Panc1 (cell line): Measurements from ENCODE around the gene PUDP. TPM values are rescaled to one million over a fixed set of nuclear protein-coding genes. Genes with fewer than 3 reads are reported as not detected.

ENCODE experiments used
- ATAC-seq: fragments of 200-7000 bp; cut with Tn5 transposase; 2 replicates; pipeline ENCODE4 v1.9.1; 2020; ENCODE audit warnings: mild to moderate bottlenecking, moderate library complexity
- Bru-seq: library from RNA; stranded (reverse); fragments of 400-500 nt; gene quantifications from one replicate; lab custom pipeline; 2021; lab: Mats Ljungman, UMichigan
- BruChase-seq, 2 experiments: library from RNA; stranded (reverse); fragments of 400-500 nt; gene quantifications; one replicate each; lab custom pipeline; 2021; lab: Mats Ljungman, UMichigan
- BruUV-seq: library from RNA; stranded (reverse); fragments of 400-500 nt; replicated peaks from 2 replicates; lab custom pipeline; 2021; lab: Mats Ljungman, UMichigan
- CTCF ChIA-PET: fragments of 300-600 bp; sonication (Branson Sonifier 250); formaldehyde crosslinking; loops from one replicate; lab custom pipeline; 2022; ENCODE audit warnings: antibody characterized with exemption; lab: Charles Lee
- POLR2A ChIA-PET: fragments of 300-600 bp; sonication (Branson Sonifier 250); formaldehyde crosslinking; loops from one replicate; lab custom pipeline; 2022; ENCODE audit warnings: antibody characterized with exemption; lab: Charles Lee
- DNase-seq: peaks from one replicate; pipeline ENCODE4 v3.0.0-alpha.2; 2010; ENCODE audit warnings: low read depth, low spot score
- H3K27ac ChIP-seq: 2 replicates; pipeline ENCODE4 v1.5.1; 2011; ENCODE audit warnings: mild to moderate bottlenecking, low read length, inconsistent platforms
- H3K27me3 ChIP-seq: fragments of 200-500 bp; sonication (Bioruptor generic); 2 replicates; pipeline ENCODE4 v1.6.0; 2014; ENCODE audit warnings: low read length, inconsistent platforms; ENCODE audit not compliant: control insufficient read depth, insufficient read depth
- H3K36me3 ChIP-seq: fragments of 200-500 bp; sonication (Bioruptor generic); 2 replicates; pipeline ENCODE4 v1.5.1; 2014; ENCODE audit warnings: inconsistent platforms, mild to moderate bottlenecking, low read length, moderate library complexity; ENCODE audit not compliant: control insufficient read depth, insufficient read depth
- H3K4me1 ChIP-seq: 2 replicates; pipeline ENCODE4 v1.5.1; 2011; ENCODE audit warnings: inconsistent platforms, mild to moderate bottlenecking, low read length, moderate library complexity; ENCODE audit not compliant: control insufficient read depth, insufficient read depth
- H3K4me3 ChIP-seq, 2 experiments: 2 replicates each; pipeline ENCODE4 v1.5.1; 2011 to 2012; ENCODE audit warnings: low read depth in 2 of 2, low read length in 2 of 2, mild to moderate bottlenecking in 2 of 2, inconsistent platforms in 1 of 2, moderate library complexity in 1 of 2
- H3K9me3 ChIP-seq: fragments of 200-500 bp; sonication (Bioruptor generic); 2 replicates; pipeline ENCODE4 v1.5.1; 2014; ENCODE audit warnings: low read depth, mild to moderate bottlenecking, inconsistent platforms, low read length, moderate library complexity; ENCODE audit not compliant: control insufficient read depth, insufficient read depth
- POLR2AphosphoS5 ChIP-seq: IDR thresholded peaks from 2 replicates; pipeline ENCODE4 v1.6.1; 2012; ENCODE audit warnings: mild to moderate bottlenecking, low read depth, low read length, moderate library complexity
- SIN3A ChIP-seq: IDR thresholded peaks from 2 replicates; pipeline ENCODE4 v1.6.1; 2012; ENCODE audit warnings: low read depth, mild to moderate bottlenecking, low read length, moderate library complexity, borderline replicate concordance; ENCODE audit not compliant: insufficient read depth
- TCF7L2 ChIP-seq: IDR thresholded peaks from 2 replicates; pipeline ENCODE4 v1.6.1; 2011; ENCODE audit warnings: mild to moderate bottlenecking, low read depth, low read length, inconsistent platforms
- in situ Hi-C: cut with HindIII; loops from 2 replicates; pipeline ENCODE4 v1.10.0; 2016; ENCODE audit warnings: low sequenced_read_pairs, low pct_unique_long_range_greater_than_20kb
- intact Hi-C: fragments of 100-400 bp; cut with micrococcal nuclease; formaldehyde crosslinking; loops from one replicate; pipeline ENCODE4 v1.10.0; 2022; ENCODE audit not compliant: unreplicated experiment
- long read RNA-seq: library from polyadenylated mRNA; unstranded; transcript quantifications from one replicate; pipeline ENCODE4 v2.0.0, GENCODE V29; 2021; ENCODE audit not compliant: unreplicated experiment
- polyA plus RNA-seq: library from polyadenylated mRNA; unstranded; fragments of >200 nt; gene quantifications from one replicate; pipeline ENCODE4 v1.2.1, GENCODE V29; 2012; ENCODE audit warnings: missing spikeins; ENCODE audit not compliant: insufficient read length
- total RNA-seq: library from RNA; stranded (reverse); gene quantifications from one replicate; pipeline ENCODE4 v1.2.1, GENCODE V29; 2021; ENCODE audit not compliant: unreplicated experiment
- TF ChIP-seq, protein P1 (sequence below), 2 experiments: IDR thresholded peaks; 2 replicates each; pipeline ENCODE4 v1.6.1; 2011 to 2012; ENCODE audit warnings: low read depth in 2 of 2, control low read depth in 1 of 2, low read length in 1 of 2, mild to moderate bottlenecking in 1 of 2, moderate library complexity in 1 of 2; ENCODE audit not compliant: insufficient read depth in 1 of 2
- TF ChIP-seq, protein P2 (sequence below): fragments of 450-650 bp; IDR thresholded peaks from 2 replicates; pipeline ENCODE4 v1.5.1; 2017; ENCODE audit warnings: mild to moderate bottlenecking

Gene PUDP
- 14.2 TPM for total RNA-seq
- 11.0 TPM for polyA plus RNA-seq
- percentile 59 among the genes with signal in this experiment for Bru-seq, nascent RNA
- percentile 48 among the genes with signal in this experiment for BruChase-seq, experiment 1, labeled RNA remaining after a 2-hour chase
- BruChase-seq, experiment 2, labeled RNA remaining after a 6-hour chase: percentile 49 among the genes with signal in this experiment
- long read RNA-seq, transcript PUDP-201 (4 exons, 2,140 nt): major isoform, 18 of 25 reads
- long read RNA-seq, partial matches to known transcripts: 6 of 25 reads
- long read RNA-seq, other reads (novel, unspliced or antisense): 0 of 25 reads

DNA sequence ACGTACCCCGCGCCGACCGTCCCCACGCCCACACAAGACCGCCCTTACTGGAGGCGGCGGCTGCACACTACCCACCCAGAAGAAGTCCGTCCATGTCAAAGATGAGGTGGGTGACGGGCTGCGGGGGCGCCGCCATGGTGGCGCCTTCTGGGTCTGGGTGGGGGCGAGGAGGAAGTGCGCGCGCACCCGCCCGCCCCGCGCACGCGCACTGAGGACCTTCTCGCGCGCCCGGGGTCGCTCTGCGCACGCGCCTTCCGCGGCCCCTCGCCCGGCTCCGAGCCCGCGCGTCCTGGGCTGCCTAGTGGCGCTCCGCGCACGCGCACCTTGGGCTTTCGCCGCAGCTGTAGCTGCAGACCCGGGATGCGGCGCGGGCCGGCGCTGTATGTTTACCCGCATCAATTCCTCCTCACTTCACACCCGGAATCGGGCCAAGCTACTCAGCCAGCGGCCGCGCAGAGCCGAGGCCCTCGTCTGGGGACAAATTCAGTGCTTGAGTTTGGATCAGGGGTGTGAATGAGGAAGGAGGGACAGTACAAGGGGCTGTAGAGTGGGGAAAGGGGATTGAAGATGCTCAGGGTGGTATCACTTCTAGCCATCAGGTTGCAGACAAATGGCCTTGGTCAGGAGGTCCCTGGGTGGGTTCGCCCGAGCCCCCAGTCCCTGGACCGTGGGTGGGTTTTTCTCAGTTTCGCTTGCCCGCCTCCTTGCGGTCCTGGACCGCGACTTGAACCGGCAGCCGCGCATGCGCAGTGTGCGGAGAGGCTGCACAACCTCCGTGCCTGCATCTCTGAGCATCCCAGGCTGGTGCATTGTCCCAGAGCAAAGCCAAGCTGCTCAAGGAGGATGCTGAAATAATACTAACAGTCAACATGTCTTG is at the start of gene PUDP:
Gene PUDP, minus strand, starts transcription at position 176 of the 877 bp plus-strand sequence. Its CDS starts 40 bp downstream, at position 136.
- peak; percentile 97 for ATAC-seq
- intact Hi-C loops: no loop called here

DNA sequence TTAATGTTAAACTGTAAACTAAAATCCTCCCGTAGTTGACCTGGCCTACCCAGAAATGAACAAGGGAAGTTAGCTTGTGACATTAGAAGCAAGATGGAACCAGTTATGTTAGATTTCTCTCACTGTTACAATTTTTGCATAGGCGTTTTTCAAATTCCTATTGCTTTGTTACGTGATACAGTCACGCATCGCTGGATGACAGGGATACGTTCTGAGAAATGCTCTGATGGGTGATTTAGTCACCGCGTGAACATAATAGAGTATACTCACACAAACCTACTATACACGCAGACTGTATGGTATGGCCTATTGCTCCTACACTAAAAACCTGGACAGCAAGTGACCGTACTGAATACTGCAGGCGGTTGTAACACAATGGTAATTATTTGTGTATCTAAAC is 46.7 kb upstream of the PUDP start:
- POLR2A ChIA-PET: no interaction called here
- in situ Hi-C loops: no loop called here

More for the DNA sequence above, at the start of gene PUDP:
- DNase-seq: no peak
- ChIA-PET POLR2A (no interaction called here), CTCF (no interaction called here)
- Histone ChIP-seq H3K36me3 (no peaks in the 10 kb centered on the region), H3K4me3 (peak within 1 kb of the TSS; percentile 68 to 76), H3K27me3 (no peaks in the 10 kb centered on the region), H3K9me3 (no peaks in the 10 kb centered on the region), H3K4me1 (no peaks in the 10 kb centered on the region), H3K27ac (peak within 1 kb of the TSS; percentile 65)
- TF ChIP-seq, protein P1, sequence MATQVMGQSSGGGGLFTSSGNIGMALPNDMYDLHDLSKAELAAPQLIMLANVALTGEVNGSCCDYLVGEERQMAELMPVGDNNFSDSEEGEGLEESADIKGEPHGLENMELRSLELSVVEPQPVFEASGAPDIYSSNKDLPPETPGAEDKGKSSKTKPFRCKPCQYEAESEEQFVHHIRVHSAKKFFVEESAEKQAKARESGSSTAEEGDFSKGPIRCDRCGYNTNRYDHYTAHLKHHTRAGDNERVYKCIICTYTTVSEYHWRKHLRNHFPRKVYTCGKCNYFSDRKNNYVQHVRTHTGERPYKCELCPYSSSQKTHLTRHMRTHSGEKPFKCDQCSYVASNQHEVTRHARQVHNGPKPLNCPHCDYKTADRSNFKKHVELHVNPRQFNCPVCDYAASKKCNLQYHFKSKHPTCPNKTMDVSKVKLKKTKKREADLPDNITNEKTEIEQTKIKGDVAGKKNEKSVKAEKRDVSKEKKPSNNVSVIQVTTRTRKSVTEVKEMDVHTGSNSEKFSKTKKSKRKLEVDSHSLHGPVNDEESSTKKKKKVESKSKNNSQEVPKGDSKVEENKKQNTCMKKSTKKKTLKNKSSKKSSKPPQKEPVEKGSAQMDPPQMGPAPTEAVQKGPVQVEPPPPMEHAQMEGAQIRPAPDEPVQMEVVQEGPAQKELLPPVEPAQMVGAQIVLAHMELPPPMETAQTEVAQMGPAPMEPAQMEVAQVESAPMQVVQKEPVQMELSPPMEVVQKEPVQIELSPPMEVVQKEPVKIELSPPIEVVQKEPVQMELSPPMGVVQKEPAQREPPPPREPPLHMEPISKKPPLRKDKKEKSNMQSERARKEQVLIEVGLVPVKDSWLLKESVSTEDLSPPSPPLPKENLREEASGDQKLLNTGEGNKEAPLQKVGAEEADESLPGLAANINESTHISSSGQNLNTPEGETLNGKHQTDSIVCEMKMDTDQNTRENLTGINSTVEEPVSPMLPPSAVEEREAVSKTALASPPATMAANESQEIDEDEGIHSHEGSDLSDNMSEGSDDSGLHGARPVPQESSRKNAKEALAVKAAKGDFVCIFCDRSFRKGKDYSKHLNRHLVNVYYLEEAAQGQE (IDR thresholded peaks at IDR 0.05; ENCODE audit: insufficient read depth in 1 of 2, low read depth in 2 of 2, low read length in 1 of 2): no peak
- TF ChIP-seq, protein P2, sequence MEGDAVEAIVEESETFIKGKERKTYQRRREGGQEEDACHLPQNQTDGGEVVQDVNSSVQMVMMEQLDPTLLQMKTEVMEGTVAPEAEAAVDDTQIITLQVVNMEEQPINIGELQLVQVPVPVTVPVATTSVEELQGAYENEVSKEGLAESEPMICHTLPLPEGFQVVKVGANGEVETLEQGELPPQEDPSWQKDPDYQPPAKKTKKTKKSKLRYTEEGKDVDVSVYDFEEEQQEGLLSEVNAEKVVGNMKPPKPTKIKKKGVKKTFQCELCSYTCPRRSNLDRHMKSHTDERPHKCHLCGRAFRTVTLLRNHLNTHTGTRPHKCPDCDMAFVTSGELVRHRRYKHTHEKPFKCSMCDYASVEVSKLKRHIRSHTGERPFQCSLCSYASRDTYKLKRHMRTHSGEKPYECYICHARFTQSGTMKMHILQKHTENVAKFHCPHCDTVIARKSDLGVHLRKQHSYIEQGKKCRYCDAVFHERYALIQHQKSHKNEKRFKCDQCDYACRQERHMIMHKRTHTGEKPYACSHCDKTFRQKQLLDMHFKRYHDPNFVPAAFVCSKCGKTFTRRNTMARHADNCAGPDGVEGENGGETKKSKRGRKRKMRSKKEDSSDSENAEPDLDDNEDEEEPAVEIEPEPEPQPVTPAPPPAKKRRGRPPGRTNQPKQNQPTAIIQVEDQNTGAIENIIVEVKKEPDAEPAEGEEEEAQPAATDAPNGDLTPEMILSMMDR: peak; percentile 21; the same call in 1 of the 2 replicates
- peak; percentile 24; the same call in 1 of the 2 replicates for TF ChIP-seq POLR2AphosphoS5
- in situ Hi-C loops: no loop called here
- BruUV-seq: no TSS peak

More for the DNA sequence above, 46.7 kb upstream of the PUDP start:
- DNase-seq (no peak), ATAC-seq (no peak)
- no peaks in the 10 kb centered on the region for H3K36me3 ChIP-seq
- H3K9me3 ChIP-seq: no peaks in the 10 kb centered on the region
- CTCF ChIA-PET: no interaction called here
- TF ChIP-seq, protein P2: no peak
- TF ChIP-seq, protein P1 (IDR thresholded peaks at IDR 0.05; ENCODE audit: insufficient read depth in 1 of 2, low read depth in 2 of 2, low read length in 1 of 2): no peak
- no peak for TF ChIP-seq SIN3A
- no peak for TF ChIP-seq POLR2AphosphoS5
- no peak for TF ChIP-seq TCF7L2
- H3K4me1 ChIP-seq: no peaks in the 10 kb centered on the region
- intact Hi-C loops: no loop called here
- H3K4me3 ChIP-seq: no peak overlapping the region
- no peak overlapping the region for H3K27ac ChIP-seq
- H3K27me3 ChIP-seq: no peaks in the 10 kb centered on the region
- BruUV-seq: no TSS peak
